Measurements from ENCODE around the gene DENND4A. TPM values are rescaled to one million over a fixed set of nuclear protein-coding genes. Genes with fewer than 3 reads are reported as not detected.

The DENND4A gene
- total and polyA plus RNA-seq, 10 of the 15 experiments (the other 5 are each of a cell fraction or from before 2014, with no cell fraction given), result 14.2 to 81.8 (median 34.1) TPM

DNA sequence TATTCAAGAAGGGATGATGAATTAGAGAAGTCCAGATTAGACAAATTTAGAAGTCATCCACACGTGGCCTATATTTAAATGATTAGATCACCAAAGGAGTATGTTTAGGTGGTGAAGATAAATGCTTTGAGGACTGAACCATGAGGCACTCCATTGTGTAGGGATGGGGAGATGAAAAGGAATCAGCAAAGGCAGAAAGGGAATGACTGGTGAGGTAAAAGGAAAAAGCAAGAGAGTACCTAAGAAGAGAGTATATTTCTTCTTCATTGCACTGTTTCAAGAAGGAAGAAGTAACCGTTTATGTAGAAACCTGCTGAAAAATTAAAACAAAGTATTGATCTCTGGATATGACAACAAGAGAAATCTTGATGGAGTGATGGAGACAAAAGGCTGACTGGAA lies 40.7 kb downstream of the DENND4A start:
- peaks cover 2% of the 10 kb centered on the region; the same call in 1 of the 2 replicates for H3K4me1 ChIP-seq (ENCODE audit: control insufficient read depth, insufficient read depth, low read length)
- in situ Hi-C loops (cut with MboI), result no loop called here
- DNase-seq (ENCODE audit: low read depth, low spot score) (no peak), ATAC-seq (no peak), FAIRE-seq (no peak)
- ChIA-PET CTCF (interaction anchor here (1.0 kb wide), 1 partner anchor 9 kb away, joined by 3 read pairs; no protein-coding TSS in a partner anchor), RAD21 (ENCODE audit: unreplicated experiment) (no interaction called here), SMC1A (ENCODE audit: uncharacterized antibody, unreplicated experiment) (interaction anchor here (1.0 to 1.5 kb wide), 3 partner anchors 9 to 73 kb away, joined by 3 to 4 read pairs (median 3); no protein-coding TSS in a partner anchor), POLR2A (no interaction called here)
- no peak for TF ChIP-seq RELA (IDR thresholded peaks at IDR 0.05; ENCODE audit: borderline replicate concordance, partially characterized antibody)
- TF ChIP-seq SMAD5 (IDR thresholded peaks at IDR 0.05; ENCODE audit: low read depth), result no peak
- no peak for TF ChIP-seq EGR1 (IDR thresholded peaks at IDR 0.05; ENCODE audit: borderline replicate concordance in 1 of 2, low read depth in 2 of 2, low read length in 2 of 2)
- TF ChIP-seq POLR2AphosphoS2 (IDR thresholded peaks at IDR 0.05; ENCODE audit: low read depth, low read length), result no peak
- TF ChIP-seq, protein P1, sequence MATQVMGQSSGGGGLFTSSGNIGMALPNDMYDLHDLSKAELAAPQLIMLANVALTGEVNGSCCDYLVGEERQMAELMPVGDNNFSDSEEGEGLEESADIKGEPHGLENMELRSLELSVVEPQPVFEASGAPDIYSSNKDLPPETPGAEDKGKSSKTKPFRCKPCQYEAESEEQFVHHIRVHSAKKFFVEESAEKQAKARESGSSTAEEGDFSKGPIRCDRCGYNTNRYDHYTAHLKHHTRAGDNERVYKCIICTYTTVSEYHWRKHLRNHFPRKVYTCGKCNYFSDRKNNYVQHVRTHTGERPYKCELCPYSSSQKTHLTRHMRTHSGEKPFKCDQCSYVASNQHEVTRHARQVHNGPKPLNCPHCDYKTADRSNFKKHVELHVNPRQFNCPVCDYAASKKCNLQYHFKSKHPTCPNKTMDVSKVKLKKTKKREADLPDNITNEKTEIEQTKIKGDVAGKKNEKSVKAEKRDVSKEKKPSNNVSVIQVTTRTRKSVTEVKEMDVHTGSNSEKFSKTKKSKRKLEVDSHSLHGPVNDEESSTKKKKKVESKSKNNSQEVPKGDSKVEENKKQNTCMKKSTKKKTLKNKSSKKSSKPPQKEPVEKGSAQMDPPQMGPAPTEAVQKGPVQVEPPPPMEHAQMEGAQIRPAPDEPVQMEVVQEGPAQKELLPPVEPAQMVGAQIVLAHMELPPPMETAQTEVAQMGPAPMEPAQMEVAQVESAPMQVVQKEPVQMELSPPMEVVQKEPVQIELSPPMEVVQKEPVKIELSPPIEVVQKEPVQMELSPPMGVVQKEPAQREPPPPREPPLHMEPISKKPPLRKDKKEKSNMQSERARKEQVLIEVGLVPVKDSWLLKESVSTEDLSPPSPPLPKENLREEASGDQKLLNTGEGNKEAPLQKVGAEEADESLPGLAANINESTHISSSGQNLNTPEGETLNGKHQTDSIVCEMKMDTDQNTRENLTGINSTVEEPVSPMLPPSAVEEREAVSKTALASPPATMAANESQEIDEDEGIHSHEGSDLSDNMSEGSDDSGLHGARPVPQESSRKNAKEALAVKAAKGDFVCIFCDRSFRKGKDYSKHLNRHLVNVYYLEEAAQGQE (IDR thresholded peaks at IDR 0.05; ENCODE audit: low read depth, low read length), result no peak
- TF ChIP-seq KLF5 (IDR thresholded peaks at IDR 0.05; ENCODE audit: partially characterized antibody), result no peak
- TF ChIP-seq CEBPB (IDR thresholded peaks at IDR 0.05; ENCODE audit: borderline replicate concordance in 1 of 2, low read depth in 2 of 2, low read length in 2 of 2), result no peak
- TF ChIP-seq TAF1 (IDR thresholded peaks at IDR 0.05; ENCODE audit: borderline replicate concordance, low read depth, low read length), result no peak
- no peak for TF ChIP-seq NFIC (IDR thresholded peaks at IDR 0.05; ENCODE audit: low read depth, low read length)
- no peak for TF ChIP-seq IKZF2 (IDR thresholded peaks at IDR 0.05)
- TF ChIP-seq NRF1 (conservative IDR thresholded peaks at IDR 0.05; ENCODE audit: low read depth, low read length), result no peak
- TF ChIP-seq, protein P2, sequence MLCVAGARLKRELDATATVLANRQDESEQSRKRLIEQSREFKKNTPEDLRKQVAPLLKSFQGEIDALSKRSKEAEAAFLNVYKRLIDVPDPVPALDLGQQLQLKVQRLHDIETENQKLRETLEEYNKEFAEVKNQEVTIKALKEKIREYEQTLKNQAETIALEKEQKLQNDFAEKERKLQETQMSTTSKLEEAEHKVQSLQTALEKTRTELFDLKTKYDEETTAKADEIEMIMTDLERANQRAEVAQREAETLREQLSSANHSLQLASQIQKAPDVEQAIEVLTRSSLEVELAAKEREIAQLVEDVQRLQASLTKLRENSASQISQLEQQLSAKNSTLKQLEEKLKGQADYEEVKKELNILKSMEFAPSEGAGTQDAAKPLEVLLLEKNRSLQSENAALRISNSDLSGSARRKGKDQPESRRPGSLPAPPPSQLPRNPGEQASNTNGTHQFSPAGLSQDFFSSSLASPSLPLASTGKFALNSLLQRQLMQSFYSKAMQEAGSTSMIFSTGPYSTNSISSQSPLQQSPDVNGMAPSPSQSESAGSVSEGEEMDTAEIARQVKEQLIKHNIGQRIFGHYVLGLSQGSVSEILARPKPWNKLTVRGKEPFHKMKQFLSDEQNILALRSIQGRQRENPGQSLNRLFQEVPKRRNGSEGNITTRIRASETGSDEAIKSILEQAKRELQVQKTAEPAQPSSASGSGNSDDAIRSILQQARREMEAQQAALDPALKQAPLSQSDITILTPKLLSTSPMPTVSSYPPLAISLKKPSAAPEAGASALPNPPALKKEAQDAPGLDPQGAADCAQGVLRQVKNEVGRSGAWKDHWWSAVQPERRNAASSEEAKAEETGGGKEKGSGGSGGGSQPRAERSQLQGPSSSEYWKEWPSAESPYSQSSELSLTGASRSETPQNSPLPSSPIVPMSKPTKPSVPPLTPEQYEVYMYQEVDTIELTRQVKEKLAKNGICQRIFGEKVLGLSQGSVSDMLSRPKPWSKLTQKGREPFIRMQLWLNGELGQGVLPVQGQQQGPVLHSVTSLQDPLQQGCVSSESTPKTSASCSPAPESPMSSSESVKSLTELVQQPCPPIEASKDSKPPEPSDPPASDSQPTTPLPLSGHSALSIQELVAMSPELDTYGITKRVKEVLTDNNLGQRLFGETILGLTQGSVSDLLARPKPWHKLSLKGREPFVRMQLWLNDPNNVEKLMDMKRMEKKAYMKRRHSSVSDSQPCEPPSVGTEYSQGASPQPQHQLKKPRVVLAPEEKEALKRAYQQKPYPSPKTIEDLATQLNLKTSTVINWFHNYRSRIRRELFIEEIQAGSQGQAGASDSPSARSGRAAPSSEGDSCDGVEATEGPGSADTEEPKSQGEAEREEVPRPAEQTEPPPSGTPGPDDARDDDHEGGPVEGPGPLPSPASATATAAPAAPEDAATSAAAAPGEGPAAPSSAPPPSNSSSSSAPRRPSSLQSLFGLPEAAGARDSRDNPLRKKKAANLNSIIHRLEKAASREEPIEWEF (IDR thresholded peaks at IDR 0.05; ENCODE audit: insufficient replicate concordance, low read depth, low read length), result no peak
- no peak for TF ChIP-seq CHD1 (IDR thresholded peaks at IDR 0.05; ENCODE audit: low read depth, low read length)
- H3K9me3 ChIP-seq (replicated peaks; ENCODE audit: control insufficient read depth, insufficient read depth, low read length), result no peaks in the 10 kb centered on the region
- H3K36me3 ChIP-seq (ENCODE audit: control insufficient read depth in 2 of 2, insufficient read depth in 2 of 2, low read length in 1 of 2), result peaks cover 2 to 24% of the 10 kb centered on the region in 2 experiments
- peaks cover 19% of the 10 kb centered on the region for H3K79me2 ChIP-seq (ENCODE audit: control insufficient read depth, insufficient read depth, low read length)
- no TSS peak for BruUV-seq (replicated peaks)
- no peak overlapping the region for H2AFZ ChIP-seq (ENCODE audit: control insufficient read depth, low read depth, low read length)
- 52% methylated on average over 2 of the region's 2 CpGs for WGBS (ENCODE audit: insufficient coverage, insufficient replicate concordance, low lambda C conversion rate, missing lambda C conversion rate)
- no peak overlapping the region for H3K27ac ChIP-seq (ENCODE audit: control insufficient read depth, insufficient read depth)
- no peak overlapping the region for H3K4me3 ChIP-seq
- no peaks in the 10 kb centered on the region for H3K27me3 ChIP-seq (replicated peaks in 1 of 2; ENCODE audit: control insufficient read depth in 2 of 2, insufficient read depth in 2 of 2, low read length in 1 of 2)
- H3K9ac ChIP-seq (ENCODE audit: control insufficient read depth, insufficient read depth, low read length), result no peak overlapping the region
- no peak overlapping the region for H3K4me2 ChIP-seq (ENCODE audit: control insufficient read depth, insufficient read depth)
- intact Hi-C loops (cut with micrococcal nuclease; ENCODE audit: unreplicated experiment), result no loop called here
- no peaks in the 10 kb centered on the region for H4K20me1 ChIP-seq (ENCODE audit: control insufficient read depth, insufficient read depth)

Measured in GM12878 (cell line).